Testis (tissue), 2 donors: ENCODE data around the gene EHD2.

Source experiments
- POLR2A ChIP-seq: fragments of 450-650 bp; IDR thresholded peaks from one replicate; pipeline ENCODE4 v1.6.1; 2017; ENCODE audit warnings: antibody characterized with exemption, mild to moderate bottlenecking, moderate library complexity
- TF ChIP-seq, protein P1 (sequence below), 3 experiments: fragments of 450-650 bp in 2 of 3; fragments of 200-600 bp in 1 of 3; sonication (generic) in 1 of 3; IDR thresholded peaks; one replicate each; pipeline ENCODE4 v1.5.1; 2016 to 2019; ENCODE audit warnings: antibody characterized with exemption in 3 of 3, mild to moderate bottlenecking in 2 of 3, moderate library complexity in 1 of 3

DNA sequence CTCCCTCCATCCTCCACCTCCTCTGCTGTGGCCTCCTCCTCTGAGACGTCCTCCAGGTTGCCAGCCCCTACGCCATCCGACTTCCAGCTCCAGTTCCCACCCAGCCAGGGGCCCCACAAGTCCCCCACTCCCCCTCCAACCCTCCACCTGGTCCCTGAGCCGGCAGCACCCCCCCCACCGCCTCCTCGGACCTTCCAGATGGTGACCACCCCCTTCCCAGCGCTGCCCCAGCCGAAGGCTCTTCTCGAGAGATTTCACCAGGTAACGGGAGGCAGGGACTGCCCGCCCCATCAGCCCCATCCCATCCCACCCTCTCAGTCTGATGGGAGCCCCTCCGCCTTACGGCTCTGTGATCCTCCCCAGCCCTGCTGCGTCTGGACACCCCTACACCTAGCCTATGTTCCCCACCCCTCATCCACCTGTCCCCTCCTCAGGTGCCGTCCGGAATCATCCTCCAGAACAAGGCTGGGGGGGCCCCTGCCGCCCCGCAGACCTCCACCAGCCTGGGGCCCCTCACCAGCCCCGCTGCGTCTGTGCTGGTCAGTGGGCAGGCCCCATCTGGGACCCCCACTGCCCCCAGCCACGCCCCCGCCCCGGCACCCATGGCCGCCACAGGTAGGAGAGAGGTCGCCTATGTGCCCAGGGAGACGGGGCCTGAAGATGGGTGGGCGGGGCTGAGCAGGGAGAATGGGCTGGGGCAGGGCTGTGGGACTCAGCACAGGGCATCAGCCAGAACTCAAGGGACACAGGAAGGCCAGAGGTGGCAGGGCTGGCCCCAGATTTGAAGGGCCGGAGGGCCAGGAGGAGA is 18.6 kb upstream of the EHD2 start:
- TF ChIP-seq POLR2A = no peak
- TF ChIP-seq, protein P1, sequence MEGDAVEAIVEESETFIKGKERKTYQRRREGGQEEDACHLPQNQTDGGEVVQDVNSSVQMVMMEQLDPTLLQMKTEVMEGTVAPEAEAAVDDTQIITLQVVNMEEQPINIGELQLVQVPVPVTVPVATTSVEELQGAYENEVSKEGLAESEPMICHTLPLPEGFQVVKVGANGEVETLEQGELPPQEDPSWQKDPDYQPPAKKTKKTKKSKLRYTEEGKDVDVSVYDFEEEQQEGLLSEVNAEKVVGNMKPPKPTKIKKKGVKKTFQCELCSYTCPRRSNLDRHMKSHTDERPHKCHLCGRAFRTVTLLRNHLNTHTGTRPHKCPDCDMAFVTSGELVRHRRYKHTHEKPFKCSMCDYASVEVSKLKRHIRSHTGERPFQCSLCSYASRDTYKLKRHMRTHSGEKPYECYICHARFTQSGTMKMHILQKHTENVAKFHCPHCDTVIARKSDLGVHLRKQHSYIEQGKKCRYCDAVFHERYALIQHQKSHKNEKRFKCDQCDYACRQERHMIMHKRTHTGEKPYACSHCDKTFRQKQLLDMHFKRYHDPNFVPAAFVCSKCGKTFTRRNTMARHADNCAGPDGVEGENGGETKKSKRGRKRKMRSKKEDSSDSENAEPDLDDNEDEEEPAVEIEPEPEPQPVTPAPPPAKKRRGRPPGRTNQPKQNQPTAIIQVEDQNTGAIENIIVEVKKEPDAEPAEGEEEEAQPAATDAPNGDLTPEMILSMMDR (IDR thresholded peaks at IDR 0.05) = no peak
